Lower lobe of right lung (tissue), 2 donors: ENCODE data around the gene PEX7. TPM values are rescaled to one million over a fixed set of nuclear protein-coding genes. Genes with fewer than 3 reads are reported as not detected.
A peak's percentile ranks its signal among the peaks of the same experiment; 100 is the strongest.
"Not testable (repeated sequence)": the region's sequence is repeated elsewhere in the genome, so short reads cannot be mapped to it uniquely, and the experiment has no call there.

ENCODE experiments used
- ATAC-seq, 2 donors: fragments of 200-7000 bp; cut with Tn5 transposase; one replicate each; pipeline ENCODE4 v1.9.1; 2020 to 2022; ENCODE audit warnings: mild to moderate bottlenecking in 2 of 2, moderate library complexity in 2 of 2
- DNase-seq: peaks from one replicate; pipeline ENCODE4 v3.0.0-alpha.2; 2020
- H3K27ac ChIP-seq: fragments of 200-600 bp; one replicate; pipeline ENCODE4 v1.8.0; 2022
- H3K27me3 ChIP-seq: fragments of 200-600 bp; one replicate; pipeline ENCODE4 v1.8.0; 2022; ENCODE audit warnings: low read depth
- H3K36me3 ChIP-seq: fragments of 200-600 bp; one replicate; pipeline ENCODE4 v1.8.0; 2022; ENCODE audit warnings: mild to moderate bottlenecking
- H3K4me1 ChIP-seq: fragments of 200-600 bp; one replicate; pipeline ENCODE4 v1.8.0; 2022
- H3K4me3 ChIP-seq: fragments of 200-600 bp; one replicate; pipeline ENCODE4 v1.8.0; 2022; ENCODE audit warnings: mild to moderate bottlenecking
- H3K9me3 ChIP-seq: fragments of 200-600 bp; one replicate; pipeline ENCODE4 v1.8.0; 2022
- intact Hi-C: fragments of 100-400 bp; cut with DNase I; formaldehyde crosslinking; loops from one replicate; pipeline ENCODE4 v1.11.0; 2022
- total RNA-seq: library from RNA; stranded (reverse); fragmentation: NEBNext Ultra II Directional; extraction: Animal tissue kit (Norgen Biotek cat#: 25700); gene quantifications from one replicate; pipeline ENCODE4 v1.2.1, GENCODE V29; 2021
- TF ChIP-seq, protein P1 (sequence below): fragments of 200-600 bp; IDR thresholded peaks from one replicate; pipeline ENCODE4 v1.8.0; 2022; ENCODE audit warnings: antibody characterized with exemption, mild to moderate bottlenecking
- donor health status: DM: no; HTN: yes; CAD: no; lungs with severe emphysema.

PEX7 gene
- total RNA-seq, 1 donor from 2014 or later, result 5.6 TPM

GRCh38 chr6:136952714-136953260, 130.4 kb downstream of the PEX7 start:
- Histone ChIP-seq H3K9me3 (no peaks in the 10 kb centered on the region), H3K4me3 (no peak overlapping the region), H3K4me1 (no peaks in the 10 kb centered on the region), H3K27me3 (no peaks in the 10 kb centered on the region), H3K27ac (no peak overlapping the region), H3K36me3 (no peaks in the 10 kb centered on the region)
- intact Hi-C loops, result no loop called here
- no peak for DNase-seq
- TF ChIP-seq, protein P1, sequence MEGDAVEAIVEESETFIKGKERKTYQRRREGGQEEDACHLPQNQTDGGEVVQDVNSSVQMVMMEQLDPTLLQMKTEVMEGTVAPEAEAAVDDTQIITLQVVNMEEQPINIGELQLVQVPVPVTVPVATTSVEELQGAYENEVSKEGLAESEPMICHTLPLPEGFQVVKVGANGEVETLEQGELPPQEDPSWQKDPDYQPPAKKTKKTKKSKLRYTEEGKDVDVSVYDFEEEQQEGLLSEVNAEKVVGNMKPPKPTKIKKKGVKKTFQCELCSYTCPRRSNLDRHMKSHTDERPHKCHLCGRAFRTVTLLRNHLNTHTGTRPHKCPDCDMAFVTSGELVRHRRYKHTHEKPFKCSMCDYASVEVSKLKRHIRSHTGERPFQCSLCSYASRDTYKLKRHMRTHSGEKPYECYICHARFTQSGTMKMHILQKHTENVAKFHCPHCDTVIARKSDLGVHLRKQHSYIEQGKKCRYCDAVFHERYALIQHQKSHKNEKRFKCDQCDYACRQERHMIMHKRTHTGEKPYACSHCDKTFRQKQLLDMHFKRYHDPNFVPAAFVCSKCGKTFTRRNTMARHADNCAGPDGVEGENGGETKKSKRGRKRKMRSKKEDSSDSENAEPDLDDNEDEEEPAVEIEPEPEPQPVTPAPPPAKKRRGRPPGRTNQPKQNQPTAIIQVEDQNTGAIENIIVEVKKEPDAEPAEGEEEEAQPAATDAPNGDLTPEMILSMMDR, result no peak
- ATAC-seq, result no peak

DNA sequence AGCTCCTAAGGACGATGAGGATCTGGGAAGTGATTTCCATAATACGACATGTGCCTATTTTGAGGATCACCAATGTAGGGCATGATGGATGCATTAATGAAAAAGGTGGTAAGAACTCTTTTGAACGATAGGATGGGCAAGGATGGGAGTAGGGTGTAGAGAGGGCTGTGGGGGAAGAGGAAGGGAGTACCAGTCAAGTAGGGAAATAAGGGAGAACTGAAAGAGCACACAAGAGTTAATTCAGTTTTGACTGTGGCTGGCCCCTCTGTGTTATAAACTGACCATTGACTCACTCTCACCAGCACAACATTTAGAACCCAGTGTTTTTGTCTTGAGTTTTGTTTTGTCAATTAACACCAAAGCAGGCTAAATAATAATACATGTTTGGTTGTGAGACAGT, 132.7 kb downstream of the PEX7 start:
- intact Hi-C loops, result no loop called here
- no peak for ATAC-seq

DNA sequence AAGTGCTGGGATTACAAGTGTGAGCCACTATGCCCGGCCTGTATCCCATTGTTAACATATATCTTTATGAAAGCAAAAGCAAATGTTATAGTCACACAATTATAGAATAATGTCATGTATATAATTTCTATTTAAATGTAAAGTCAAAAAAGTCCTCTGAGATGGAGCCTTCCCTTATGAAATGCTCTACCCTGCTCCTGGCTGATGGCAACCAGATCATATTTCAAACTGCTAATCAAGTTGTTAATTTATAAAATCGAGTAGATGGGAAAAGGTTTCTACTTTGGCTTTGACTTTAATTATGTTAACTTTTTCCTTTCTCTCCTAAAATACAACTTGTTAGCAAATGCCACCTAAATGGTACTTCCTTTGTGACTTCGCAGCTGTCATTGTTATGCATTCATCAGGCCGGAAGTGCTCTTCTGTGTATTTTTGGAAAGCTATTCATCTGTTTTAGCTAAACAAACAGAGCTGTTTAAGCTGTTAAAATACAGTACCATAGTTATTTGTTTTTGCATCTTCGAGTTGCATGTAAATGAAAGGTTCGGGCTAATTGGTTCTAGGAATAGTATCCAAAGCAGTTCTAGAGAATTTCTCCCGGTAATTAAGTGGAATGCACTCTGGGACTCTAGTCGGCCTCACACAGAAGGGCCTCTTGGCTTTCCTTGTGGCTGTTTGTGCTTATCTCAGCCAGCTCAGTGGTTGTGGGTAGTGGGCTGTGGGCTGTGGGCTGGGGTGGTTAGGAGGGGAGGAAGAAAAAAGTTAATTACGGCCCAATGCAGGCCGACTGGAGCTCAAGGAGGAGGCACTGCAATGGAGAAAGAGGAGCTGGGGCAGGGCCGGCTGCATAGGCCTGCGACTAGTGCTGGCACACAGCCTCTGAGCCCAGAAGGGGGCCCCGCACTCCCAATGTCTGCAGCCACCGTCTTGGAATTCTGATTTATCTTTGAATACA, 134.5 kb downstream of the PEX7 start:
- TF ChIP-seq, protein P1, result no peak
- H3K4me1 ChIP-seq, result no peaks in the 10 kb centered on the region
- no peaks in the 10 kb centered on the region for H3K36me3 ChIP-seq
- no peak overlapping the region for H3K27ac ChIP-seq
- no peak overlapping the region for H3K4me3 ChIP-seq
- DNase-seq (no peak), ATAC-seq (no peak)
- intact Hi-C loops, result no loop called here
- H3K9me3 ChIP-seq, result no peaks in the 10 kb centered on the region
- H3K27me3 ChIP-seq, result no peaks in the 10 kb centered on the region

More for the DNA sequence above, 132.7 kb downstream of the PEX7 start:
- H3K9me3 ChIP-seq, result no peaks in the 10 kb centered on the region
- no peak for DNase-seq
- H3K27me3 ChIP-seq, result no peaks in the 10 kb centered on the region
- H3K4me1 ChIP-seq, result no peaks in the 10 kb centered on the region
- H3K27ac ChIP-seq, result no peak overlapping the region
- no peak overlapping the region for H3K4me3 ChIP-seq
- TF ChIP-seq, protein P1, result no peak
- no peaks in the 10 kb centered on the region for H3K36me3 ChIP-seq

GRCh38 chr6:136958168-136958567, 135.8 kb downstream of the PEX7 start:
- intact Hi-C loops, result no loop called here
- TF ChIP-seq, protein P1, result no peak
- no peak for DNase-seq

GRCh38 chr6:136959471-136959891, 137.1 kb downstream of the PEX7 start:
- H3K27me3 ChIP-seq, result no peaks in the 10 kb centered on the region
- ATAC-seq (peak; percentile 67 to 72), DNase-seq (peak; percentile 53)
- no peaks in the 10 kb centered on the region for H3K36me3 ChIP-seq
- no peak overlapping the region for H3K27ac ChIP-seq
- TF ChIP-seq, protein P1, result no peak
- no peak overlapping the region for H3K4me3 ChIP-seq
- no peaks in the 10 kb centered on the region for H3K9me3 ChIP-seq
- H3K4me1 ChIP-seq, result no peaks in the 10 kb centered on the region
- intact Hi-C loops, result no loop called here

More at GRCh38 chr6:136958168-136958567, 135.8 kb downstream of the PEX7 start:
- Histone ChIP-seq H3K4me3 (no peak overlapping the region), H3K27ac (no peak overlapping the region), H3K36me3 (no peaks in the 10 kb centered on the region), H3K9me3 (no peaks in the 10 kb centered on the region), H3K4me1 (no peaks in the 10 kb centered on the region), H3K27me3 (no peaks in the 10 kb centered on the region)
- no peak for ATAC-seq

- H3K4me3 ChIP-seq, intact Hi-C loops, ATAC-seq, DNase-seq, H3K27me3 ChIP-seq, H3K4me1 ChIP-seq, H3K36me3 ChIP-seq, H3K9me3 ChIP-seq, H3K27ac ChIP-seq: not testable (repeated sequence)
Observed at GRCh38 chr6:136959935-136960334, 137.5 kb downstream of the PEX7 start.
